Right lobe of liver (tissue), 4 donors: ENCODE data around the gene STOM.

ENCODE experiments used
- POLR2A ChIP-seq: fragments of 450-650 bp; IDR thresholded peaks from one replicate; pipeline ENCODE4 v1.6.1; 2017; ENCODE audit warnings: antibody characterized with exemption, mild to moderate bottlenecking
- TF ChIP-seq, protein P1 (sequence below), 4 donors: fragments of 200-600 bp in 3 of 4; fragments of 450-650 bp in 1 of 4; IDR thresholded peaks; one replicate each; pipeline versions ENCODE4 v1.5.1 to v1.8.0; 2016 to 2022; ENCODE audit warnings: antibody characterized with exemption in 4 of 4, mild to moderate bottlenecking in 2 of 4
- donor health status: DM: no; HTN: no; CAD: no.
- donor health status: DM: no; HTN: no; CAD: no.
- donor health status: DM: no; HTN: yes; CAD: no.

DNA sequence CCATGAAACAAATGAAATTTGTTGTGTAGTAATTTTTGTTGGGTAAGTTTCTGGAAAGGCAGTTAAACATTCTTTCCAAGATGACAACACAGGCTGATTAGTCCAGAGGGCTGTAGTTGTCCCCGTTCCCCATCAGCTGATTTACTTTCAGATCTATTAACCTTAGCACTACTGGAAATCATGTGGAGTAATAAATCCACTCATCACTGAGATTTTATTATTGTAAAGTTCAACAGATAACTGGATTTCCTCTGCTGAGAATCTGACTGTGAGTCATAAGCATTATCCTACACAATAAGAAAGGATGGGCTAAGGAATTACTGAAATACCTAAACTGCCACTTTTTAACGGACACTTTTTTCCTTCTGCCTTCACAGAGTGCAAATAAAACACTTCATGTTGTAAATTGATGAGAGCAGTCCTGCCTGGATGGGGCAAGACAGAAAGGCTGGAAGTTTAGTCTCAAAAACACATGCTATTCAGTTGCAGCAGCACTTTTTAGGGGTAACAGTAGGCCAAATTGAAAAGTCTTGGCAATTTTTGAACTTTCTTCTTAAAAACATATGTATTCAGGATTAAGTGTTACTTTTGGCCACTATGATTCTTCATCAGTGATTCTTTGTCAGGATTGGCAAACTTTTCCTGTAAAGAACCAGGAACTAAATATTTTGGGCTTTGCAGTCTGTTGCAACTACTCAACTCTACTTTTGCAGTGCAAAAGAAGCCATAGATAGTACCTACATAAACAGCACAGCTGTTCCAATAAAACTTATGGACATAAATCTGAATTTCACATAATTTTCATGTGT, 7.0 kb downstream of the STOM start:
- TF ChIP-seq, protein P1, sequence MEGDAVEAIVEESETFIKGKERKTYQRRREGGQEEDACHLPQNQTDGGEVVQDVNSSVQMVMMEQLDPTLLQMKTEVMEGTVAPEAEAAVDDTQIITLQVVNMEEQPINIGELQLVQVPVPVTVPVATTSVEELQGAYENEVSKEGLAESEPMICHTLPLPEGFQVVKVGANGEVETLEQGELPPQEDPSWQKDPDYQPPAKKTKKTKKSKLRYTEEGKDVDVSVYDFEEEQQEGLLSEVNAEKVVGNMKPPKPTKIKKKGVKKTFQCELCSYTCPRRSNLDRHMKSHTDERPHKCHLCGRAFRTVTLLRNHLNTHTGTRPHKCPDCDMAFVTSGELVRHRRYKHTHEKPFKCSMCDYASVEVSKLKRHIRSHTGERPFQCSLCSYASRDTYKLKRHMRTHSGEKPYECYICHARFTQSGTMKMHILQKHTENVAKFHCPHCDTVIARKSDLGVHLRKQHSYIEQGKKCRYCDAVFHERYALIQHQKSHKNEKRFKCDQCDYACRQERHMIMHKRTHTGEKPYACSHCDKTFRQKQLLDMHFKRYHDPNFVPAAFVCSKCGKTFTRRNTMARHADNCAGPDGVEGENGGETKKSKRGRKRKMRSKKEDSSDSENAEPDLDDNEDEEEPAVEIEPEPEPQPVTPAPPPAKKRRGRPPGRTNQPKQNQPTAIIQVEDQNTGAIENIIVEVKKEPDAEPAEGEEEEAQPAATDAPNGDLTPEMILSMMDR (IDR thresholded peaks at IDR 0.05): no peak
- peak; percentile 21 for TF ChIP-seq POLR2A
